GM18873 (cell line): ENCODE measurements around the gene STRADB.
"Not testable (repeated sequence)": the region's sequence is repeated elsewhere in the genome, so short reads cannot be mapped to it uniquely, and the experiment has no call there.

Experiments
- ATAC-seq: cut with Tn5 transposase; IDR thresholded peaks from one replicate; pipeline ENCODE4 v1.9.1; 2021; ENCODE audit warnings: mild to moderate bottlenecking, moderate library complexity, moderate number of reproducible peaks; ENCODE audit not compliant: unreplicated experiment, low FRiP score

Gene STRADB

DNA sequence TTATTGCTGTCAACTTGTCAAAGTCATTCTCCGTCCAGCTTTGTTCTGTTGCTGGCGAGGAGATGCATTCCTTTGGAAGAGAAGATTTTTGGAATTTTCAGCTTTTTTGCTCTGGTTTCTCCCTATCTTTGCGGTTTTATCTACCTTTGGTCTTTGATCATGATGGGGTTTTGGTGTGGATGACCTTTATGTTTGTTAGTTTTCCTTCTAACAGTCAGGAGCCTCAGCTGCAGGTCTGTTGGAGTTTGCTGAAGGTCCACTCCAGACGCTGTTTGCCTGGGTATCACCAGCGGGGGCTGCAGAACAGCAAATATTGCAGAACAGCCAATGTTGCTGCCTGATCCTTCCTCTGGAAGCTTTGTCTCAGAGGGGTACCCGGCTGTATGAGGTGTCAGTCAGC is 21.7 kb upstream of the STRADB start:
- ATAC-seq: not testable (repeated sequence)

DNA sequence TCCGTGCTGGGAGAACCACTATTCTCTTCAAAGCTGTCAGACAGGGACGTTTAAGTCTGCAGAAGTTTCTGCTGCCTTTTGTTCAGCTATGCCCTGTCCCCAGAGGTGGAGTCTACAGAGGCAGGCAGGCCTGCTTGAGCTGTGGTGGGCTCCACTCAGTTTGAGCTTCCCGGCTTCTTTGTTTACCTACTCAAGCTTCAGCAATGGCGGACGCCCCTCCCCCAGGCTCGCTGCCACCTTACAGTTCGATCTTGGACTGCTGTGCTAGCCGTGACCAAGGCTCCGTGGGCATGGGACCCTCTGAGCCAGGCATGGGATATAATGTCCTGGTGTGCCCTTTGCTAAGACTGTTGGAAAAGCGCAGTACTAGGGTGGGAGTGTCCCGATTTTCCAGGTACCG is 21.2 kb upstream of the STRADB start:
- ATAC-seq: not testable (repeated sequence)

- ATAC-seq: no peak
These were observed 20.7 kb upstream of the STRADB start for GRCh38 chr2:201430839-201431238.

- no peak for ATAC-seq
These were observed 19.4 kb upstream of the STRADB start for GRCh38 chr2:201432038-201432620.

DNA sequence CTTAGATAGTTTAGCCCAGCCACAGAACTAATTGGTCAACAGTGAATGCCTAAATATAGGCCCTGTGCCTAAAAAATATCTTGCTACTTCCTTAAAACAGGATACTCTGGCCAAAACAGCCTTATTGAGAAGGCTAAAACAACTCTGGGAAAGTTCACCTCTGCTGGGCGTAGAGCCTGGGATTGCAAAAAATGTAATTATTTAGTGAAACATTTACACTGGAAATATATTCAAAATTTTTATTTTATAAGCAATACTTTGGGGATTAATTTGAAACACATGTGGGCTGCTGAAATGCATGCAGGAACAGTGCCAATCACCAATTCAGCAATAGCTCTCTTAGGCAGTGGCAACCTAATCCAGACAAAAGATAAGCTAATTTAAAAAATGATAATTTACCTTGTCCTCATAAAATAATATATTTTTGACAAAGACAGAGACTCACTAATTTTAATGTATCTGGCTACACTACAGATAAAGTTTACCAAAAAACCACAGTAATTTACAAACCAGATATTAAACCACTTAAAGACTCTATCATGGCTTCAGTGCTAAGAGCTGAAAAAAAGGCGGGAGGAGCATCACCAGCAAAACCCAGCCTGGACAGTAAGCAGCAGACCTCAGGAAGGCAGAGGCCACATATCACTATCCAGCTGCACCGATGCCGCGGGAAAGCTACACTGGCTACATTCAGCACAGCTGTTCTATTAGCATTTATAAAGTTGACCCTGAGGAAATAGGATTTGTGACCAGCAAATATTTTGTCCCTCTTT is 18.7 kb upstream of the STRADB start:
- ATAC-seq: no peak

GRCh38 chr2:201433394-201433995 is 18.0 kb upstream of the STRADB start:
- ATAC-seq: no peak

DNA sequence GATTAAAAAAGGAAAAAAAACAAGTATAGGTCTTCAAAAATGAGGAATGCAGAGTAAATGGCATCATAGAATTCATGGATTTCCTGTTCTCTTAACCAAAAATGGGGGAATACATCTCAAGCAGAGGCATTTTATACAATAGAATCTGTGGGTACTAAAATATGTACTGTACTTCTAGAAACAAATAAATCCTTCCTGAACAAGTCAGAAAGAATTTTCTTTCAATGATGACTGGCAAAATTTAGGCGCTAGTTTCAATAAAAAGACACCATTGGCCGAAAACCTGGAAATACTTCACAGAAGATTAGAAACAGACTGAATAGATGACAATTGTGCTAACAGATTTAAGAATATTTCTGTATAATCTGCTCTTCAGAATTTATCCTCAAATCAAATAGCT is 15.4 kb upstream of the STRADB start:
- ATAC-seq: no peak

- ATAC-seq: not testable (repeated sequence)
These were observed 12.1 kb upstream of the STRADB start for GRCh38 chr2:201439336-201439922.

- ATAC-seq: no peak
These were observed 11.4 kb upstream of the STRADB start for GRCh38 chr2:201440182-201440581.

DNA sequence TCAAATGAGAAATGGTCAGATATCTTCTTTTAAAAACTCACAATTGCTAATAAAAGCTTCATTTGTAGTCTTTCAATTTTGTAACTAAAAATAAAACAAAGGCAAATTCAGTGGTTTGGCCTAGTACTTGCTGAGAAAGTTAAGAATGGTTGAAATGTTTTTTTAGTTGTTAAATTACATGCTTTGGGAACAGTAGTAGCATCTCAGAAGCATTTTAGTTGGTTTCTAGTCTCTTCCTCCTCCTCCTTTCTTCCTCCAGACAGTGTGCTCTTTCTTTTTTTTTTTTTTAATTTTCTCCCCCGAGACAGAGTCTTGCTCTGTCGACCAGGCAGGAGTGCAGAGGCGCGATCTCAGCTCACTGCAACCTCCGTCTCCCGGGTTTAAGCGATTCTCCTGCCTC is 10.1 kb upstream of the STRADB start:
- ATAC-seq: no peak

- ATAC-seq: no peak
These were observed 6.6 kb upstream of the STRADB start for GRCh38 chr2:201444746-201445465.

- no peak for ATAC-seq
These were observed 4.5 kb upstream of the STRADB start for GRCh38 chr2:201447086-201447485.

- no peak for ATAC-seq
These were observed 3.5 kb upstream of the STRADB start for GRCh38 chr2:201448061-201448460.

GRCh38 chr2:201448701-201449100 is 2.8 kb upstream of the STRADB start:
- ATAC-seq: no peak

GRCh38 chr2:201450954-201451291 is 617 bp upstream of the STRADB start:
- ATAC-seq: no peak

GRCh38 chr2:201452058-201452921 is 750 bp downstream of the STRADB start:
- ATAC-seq: no peak

DNA sequence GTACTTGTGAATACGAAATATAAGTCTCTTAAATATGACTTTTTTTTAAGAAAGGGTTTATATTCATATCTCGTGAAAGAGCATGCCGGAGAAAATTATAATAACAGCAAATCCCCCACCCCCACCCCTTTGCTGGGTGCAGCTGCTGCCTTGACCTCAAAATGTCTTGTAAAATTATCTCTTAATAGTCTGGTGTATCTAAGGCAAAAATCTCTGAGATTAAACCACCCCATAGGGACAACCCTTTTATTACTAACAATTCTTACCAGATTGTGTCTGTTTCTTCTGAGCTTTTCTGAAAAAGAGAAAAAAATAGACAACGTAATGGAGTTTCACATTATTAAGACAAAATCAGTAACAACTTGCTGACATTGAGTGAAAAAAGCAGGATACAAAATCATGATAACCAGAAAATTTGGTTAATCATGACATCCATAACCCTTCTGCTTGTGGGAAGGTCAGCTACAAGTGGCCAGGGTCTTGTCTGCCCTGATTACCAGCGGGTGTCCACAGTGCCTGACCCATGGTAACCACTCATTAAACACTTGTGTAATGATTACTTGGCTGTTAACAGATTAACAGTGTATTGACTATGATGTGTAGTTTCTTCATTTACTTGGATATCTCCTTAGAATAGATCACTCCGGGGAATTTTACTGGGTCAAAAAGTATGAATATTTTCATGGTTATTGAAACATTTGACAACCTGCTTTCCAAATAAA is 1.5 kb downstream of the STRADB start:
- ATAC-seq: no peak

GRCh38 chr2:201458381-201458780 is 6.8 kb downstream of the STRADB start:
- no peak for ATAC-seq

GRCh38 chr2:201460532-201460931 is 9.0 kb downstream of the STRADB start:
- no peak for ATAC-seq
